Measurements from ENCODE around the gene CCDC194.

Gene CCDC194, protein sequence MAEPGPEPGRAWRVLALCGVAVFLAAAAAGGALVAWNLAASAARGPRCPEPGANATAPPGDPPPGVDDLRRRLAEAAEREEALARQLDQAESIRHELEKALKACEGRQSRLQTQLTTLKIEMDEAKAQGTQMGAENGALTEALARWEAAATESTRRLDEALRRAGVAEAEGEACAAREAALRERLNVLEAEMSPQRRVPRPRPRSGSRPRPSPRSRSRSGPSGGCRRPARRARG

GRCh38 chr19:17393914-17394313 lies at the start of gene CCDC194:
CCDC194 (minus strand) TSS chr19:17394196; CDS start chr19:17394158, 38 bp downstream.
- DNase-seq, result no peak

DNA sequence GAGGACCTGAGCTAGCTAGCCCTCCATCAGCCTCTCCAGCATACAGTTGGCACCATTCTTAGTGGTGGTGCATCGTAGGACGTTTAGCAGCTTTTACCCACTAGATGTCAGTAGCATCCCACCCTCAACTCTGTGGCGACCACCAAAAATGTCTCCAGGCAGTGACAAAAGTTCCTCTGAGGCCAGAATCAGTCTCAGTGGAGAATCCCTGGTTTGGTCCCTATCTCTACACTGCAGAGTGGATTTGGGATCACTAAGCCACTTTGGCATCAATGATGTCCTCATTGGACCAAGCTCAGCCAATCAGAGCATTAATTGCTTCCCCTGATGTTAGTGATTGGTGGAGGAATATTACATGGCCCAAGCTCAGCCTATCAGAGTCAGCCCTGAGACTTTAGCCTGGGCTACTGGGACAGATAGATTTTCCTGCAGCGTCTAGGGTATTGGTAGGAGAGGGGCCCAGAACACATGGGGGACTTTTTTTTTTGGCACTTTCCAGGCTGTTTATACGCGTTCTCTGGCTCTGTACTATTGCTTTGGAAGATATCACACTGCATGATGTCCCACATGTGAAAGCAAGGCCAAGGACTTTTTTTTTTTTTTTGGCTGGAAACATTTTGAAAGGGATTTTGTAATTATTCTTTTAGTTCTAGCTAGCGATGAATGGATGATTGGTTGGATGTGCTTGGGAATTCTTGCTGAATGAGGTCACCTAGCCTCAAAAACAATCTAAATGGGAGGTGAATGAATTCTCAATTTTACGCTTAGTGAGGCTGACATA lies 47.4 kb upstream of the CCDC194 start:
- DNase-seq, result peak; percentile 11

DNA sequence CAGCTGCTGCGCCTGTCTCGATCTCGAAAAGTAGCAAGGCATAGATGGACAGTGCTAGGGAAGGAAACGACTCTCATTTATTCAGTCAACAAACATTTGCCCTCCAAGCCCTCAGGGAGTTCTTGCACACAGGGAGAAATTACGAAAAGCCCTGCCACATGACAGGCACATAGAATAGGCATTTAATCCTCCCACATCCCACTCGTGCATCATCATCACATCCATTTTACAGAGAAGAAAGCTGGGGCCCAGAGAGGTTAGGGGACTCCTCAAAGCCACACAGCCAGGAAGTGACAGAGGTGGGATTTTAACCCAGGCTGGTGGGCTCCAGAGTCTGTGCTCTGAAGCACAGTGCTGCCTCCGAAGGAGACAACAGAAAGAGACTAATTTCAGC lies 42.9 kb upstream of the CCDC194 start:
- no peak for DNase-seq

GRCh38 chr19:17436094-17436873 lies 42.3 kb upstream of the CCDC194 start:
- DNase-seq, result no peak

- no peak for DNase-seq
Measured at GRCh38 chr19:17435218-17435617, 41.2 kb upstream of the CCDC194 start.

- no peak for DNase-seq
Measured at GRCh38 chr19:17431417-17431816, 37.4 kb upstream of the CCDC194 start.

DNA sequence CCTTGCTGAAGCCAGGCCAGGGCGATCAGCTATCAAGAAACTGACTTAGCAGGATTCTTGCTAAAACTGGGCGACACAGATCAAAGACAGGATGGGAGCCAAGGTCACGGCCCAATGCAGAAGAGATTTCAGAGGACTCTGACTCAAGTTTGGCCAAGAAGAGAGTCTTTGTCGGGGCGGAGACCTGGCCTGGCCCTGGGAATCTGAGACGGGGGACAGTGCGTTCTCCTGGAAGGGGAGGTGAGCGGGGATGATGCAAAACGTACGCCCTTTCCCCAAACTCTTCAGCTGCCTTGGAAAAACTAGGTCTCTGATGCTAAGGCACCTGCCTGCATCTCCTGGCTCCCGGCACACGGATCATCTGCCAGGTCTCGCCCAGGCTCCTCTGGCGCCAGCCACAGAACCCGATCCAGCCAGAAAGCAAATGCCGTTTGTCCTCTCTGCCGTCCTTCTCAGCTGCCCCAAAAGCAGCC lies 35.7 kb upstream of the CCDC194 start:
- no peak for DNase-seq

- DNase-seq, result peak; percentile 50
Measured at GRCh38 chr19:17424743-17425365, 30.9 kb upstream of the CCDC194 start.

DNA sequence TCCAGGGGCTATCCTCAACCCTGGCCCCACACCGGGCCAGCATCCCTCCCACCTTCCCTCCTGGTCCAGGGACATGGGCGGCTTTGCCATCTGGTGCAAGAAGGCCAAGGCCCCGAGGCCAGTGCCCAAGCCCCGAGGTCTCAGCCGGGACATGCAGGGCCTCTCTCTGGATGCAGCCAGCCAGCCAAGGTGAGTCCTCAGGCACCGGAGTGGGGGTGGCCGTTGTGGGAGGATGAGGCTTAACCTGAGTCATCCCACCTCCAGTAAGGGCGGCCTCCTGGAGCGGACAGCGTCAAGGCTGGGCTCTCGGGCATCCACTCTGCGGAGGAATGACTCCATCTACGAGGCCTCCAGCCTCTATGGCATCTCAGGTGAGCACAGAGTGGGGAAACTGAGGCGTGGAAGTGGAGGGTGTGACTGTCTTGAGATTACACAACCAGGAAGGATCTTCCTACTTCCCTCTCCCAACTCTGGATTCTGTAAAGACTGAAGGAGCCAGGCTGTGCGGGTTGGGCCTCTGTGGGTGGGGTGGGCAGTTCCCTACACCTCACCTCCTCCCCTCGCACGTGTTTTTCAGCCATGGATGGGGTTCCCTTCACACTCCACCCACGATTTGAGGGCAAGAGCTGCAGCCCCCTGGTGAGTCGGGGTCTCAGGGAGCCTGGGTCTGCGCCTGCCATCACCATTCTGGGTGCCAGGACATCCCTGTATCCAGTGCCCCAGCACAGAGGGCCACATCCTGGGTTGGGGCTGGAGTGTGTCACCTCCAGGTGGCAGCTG lies 29.6 kb upstream of the CCDC194 start:
- DNase-seq, result no peak

GRCh38 chr19:17421942-17422341 lies 27.9 kb upstream of the CCDC194 start:
- no peak for DNase-seq

- DNase-seq, result peak; percentile 55
Measured at GRCh38 chr19:17420475-17420924, 26.5 kb upstream of the CCDC194 start.

GRCh38 chr19:17419621-17420474 lies 25.9 kb upstream of the CCDC194 start, which contains the start of gene MVB12A:
MVB12A (plus strand) TSS chr19:17420047; CDS start chr19:17420136, 89 bp downstream.
- DNase-seq, result peak; percentile 98

DNA sequence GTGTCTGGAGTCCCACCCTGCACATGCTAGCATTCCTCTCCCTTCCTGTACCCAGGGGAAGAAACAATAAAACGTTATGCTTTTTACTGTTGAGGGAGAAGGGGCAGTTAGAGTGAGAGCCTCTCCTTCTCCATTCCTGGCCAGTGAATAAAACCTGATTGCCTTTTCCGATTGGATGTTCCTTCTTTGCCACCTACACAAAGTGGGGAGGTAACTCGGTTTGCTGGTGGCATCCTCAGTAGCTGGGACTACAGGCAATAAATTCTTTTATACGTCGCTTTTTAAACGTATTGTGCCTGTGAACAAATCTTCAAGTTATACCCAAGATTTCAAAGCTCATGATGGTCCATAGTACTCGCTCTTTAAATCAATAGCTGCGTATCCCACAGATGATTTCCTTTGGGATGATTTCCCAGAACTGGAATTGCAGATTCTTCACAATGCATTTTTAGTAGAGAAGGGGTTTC lies 25.2 kb upstream of the CCDC194 start:
- no peak for DNase-seq

DNA sequence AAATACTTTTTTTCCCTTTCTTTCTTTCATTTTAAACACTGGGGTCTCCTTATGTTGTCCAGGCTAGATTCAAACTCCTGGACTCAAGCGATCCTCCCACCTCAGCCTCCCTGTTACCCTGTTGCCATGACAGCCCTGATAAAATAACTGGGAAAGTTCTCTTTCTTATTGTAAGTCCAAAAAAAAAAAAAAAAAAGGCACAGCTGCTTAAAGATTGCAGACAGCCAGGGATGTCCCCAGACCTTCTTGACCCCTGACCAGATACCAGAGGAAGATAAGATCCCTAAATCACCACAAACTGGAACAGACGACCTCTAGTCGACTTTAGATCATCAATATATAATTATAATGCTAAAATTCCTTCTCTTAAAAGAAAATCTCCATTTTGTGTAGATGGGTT lies 24.7 kb upstream of the CCDC194 start:
- no peak for DNase-seq

GRCh38 chr19:17415121-17415520 lies 21.1 kb upstream of the CCDC194 start:
- no peak for DNase-seq

DNA sequence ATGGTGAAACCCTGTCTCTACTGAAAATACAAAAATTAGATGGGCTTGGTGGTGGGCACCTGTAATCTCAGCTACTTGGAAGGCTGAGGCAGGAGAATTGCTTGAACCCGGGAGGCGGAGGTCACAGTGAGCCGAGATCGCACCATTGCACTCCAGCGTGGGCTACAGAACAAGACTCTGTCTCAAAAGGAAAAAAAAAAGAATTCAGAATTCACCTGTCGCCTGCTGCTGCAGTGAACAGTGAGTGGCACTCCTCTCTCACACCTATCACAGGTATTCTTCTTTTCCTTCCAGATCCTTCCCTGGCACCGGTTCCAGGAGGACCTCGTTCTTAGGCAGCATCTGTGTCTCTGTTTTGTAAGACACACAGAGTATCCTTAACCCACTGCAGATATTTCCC lies 20.1 kb upstream of the CCDC194 start:
- DNase-seq, result no peak

GRCh38 chr19:17411801-17412200 lies 17.8 kb upstream of the CCDC194 start:
- DNase-seq, result no peak

- DNase-seq, result no peak
Measured at GRCh38 chr19:17409990-17410389, 16.0 kb upstream of the CCDC194 start.

GRCh38 chr19:17406887-17407196 lies 12.8 kb upstream of the CCDC194 start:
- DNase-seq, result no peak

DNA sequence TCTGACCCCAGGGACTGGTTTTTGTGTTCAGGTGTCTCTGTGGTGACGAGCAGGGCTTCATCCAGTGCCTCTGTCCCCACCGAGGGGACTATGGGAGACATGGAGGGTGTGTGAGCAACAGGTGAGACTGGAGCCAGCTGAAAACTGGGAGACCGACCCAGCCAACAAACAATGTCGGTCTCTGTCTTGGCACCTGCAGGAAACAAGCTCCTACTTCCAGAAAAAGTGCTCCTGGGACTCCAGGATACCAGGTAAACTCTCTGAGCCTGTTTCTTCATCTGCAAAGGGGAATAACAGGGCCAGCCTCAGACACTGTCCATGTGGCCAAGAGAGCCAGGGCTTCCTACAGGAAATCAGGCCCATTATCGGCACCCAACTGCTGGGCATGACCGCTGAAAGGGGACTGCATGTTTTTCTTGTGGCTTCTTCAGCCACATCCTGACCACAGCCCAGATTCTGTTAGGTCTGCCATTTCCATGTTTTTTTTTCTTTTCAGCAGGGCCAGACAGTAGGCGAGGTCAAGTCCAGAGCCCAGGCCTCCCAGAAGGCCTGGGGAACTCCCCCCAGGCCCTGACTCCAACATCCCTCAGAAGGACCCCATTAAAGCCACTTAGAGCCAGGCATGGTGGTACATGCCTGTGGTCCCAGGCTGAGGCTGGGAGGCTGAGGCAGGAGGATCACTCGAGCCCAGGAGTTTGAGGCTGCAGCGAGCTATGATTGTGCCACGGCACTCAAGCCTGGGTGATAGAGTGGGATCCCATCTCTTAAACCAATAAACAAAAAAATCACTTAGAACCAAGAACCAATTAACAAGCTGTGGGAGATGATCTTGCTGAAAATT lies 12.3 kb upstream of the CCDC194 start:
- DNase-seq, result peak; percentile 14

Measured in CD4-positive, alpha-beta T cell treated with Interleukin-6 for 4 hours (primary cell).